ENCODE results near the gene REG4.
A peak's percentile ranks its signal among the peaks of the same experiment; 100 is the strongest.
"Not testable (repeated sequence)": the region's sequence is repeated elsewhere in the genome, so short reads cannot be mapped to it uniquely, and the experiment has no call there.

REG4 gene

GRCh38 chr1:119808972-119809550, 2.2 kb downstream of the REG4 start:
- FAIRE-seq, result peak; percentile 92
- peak; percentile 23 for DNase-seq (ENCODE audit: extremely low spot score, insufficient read length, low read depth)

GRCh38 chr1:119808491-119808890, 2.8 kb downstream of the REG4 start:
- DNase-seq (ENCODE audit: extremely low spot score, insufficient read length, low read depth) (no peak), FAIRE-seq (no peak)

GRCh38 chr1:119806489-119806888, 4.8 kb downstream of the REG4 start:
- FAIRE-seq (no peak), DNase-seq (ENCODE audit: extremely low spot score, insufficient read length, low read depth) (no peak)

- DNase-seq (ENCODE audit: extremely low spot score, insufficient read length, low read depth), result no peak
- FAIRE-seq, result no peak
Observed at GRCh38 chr1:119805746-119806145, 5.5 kb downstream of the REG4 start.

GRCh38 chr1:119805247-119805646, 6.0 kb downstream of the REG4 start:
- FAIRE-seq (no peak), DNase-seq (ENCODE audit: extremely low spot score, insufficient read length, low read depth) (no peak)

GRCh38 chr1:119799599-119800177, 11.6 kb downstream of the REG4 start:
- FAIRE-seq, result no peak
- no peak for DNase-seq (ENCODE audit: extremely low spot score, insufficient read length, low read depth)

- FAIRE-seq (no peak), DNase-seq (ENCODE audit: extremely low spot score, insufficient read length, low read depth) (no peak)
Observed at GRCh38 chr1:119799003-119799402, 12.3 kb downstream of the REG4 start.

GRCh38 chr1:119797606-119798005, 13.7 kb downstream of the REG4 start:
- DNase-seq (ENCODE audit: extremely low spot score, insufficient read length, low read depth) (no peak), FAIRE-seq (no peak)

GRCh38 chr1:119797162-119797561, 14.1 kb downstream of the REG4 start:
- DNase-seq (ENCODE audit: extremely low spot score, insufficient read length, low read depth) (no peak), FAIRE-seq (no peak)

- FAIRE-seq (no peak), DNase-seq (ENCODE audit: extremely low spot score, insufficient read length, low read depth) (no peak)
Observed at GRCh38 chr1:119795261-119796200, 15.7 kb downstream of the REG4 start.

GRCh38 chr1:119794876-119795240, 16.4 kb downstream of the REG4 start:
- FAIRE-seq (no peak), DNase-seq (ENCODE audit: extremely low spot score, insufficient read length, low read depth) (no peak)

- FAIRE-seq (no peak), DNase-seq (ENCODE audit: extremely low spot score, insufficient read length, low read depth) (no peak)
Observed at GRCh38 chr1:119794230-119794875, 16.9 kb downstream of the REG4 start.

GRCh38 chr1:119791377-119791776, 19.9 kb downstream of the REG4 start:
- DNase-seq (ENCODE audit: extremely low spot score, insufficient read length, low read depth), result no peak

GRCh38 chr1:119790451-119791198, 20.6 kb downstream of the REG4 start:
- no peak for FAIRE-seq
- no peak for DNase-seq (ENCODE audit: extremely low spot score, insufficient read length, low read depth)

More at GRCh38 chr1:119791377-119791776, 19.9 kb downstream of the REG4 start:
- FAIRE-seq, result no peak

GRCh38 chr1:119787776-119788175, 23.5 kb downstream of the REG4 start:
- FAIRE-seq (no peak), DNase-seq (ENCODE audit: extremely low spot score, insufficient read length, low read depth) (no peak)

GRCh38 chr1:119786473-119787050, 24.7 kb downstream of the REG4 start:
- FAIRE-seq; DNase-seq (ENCODE audit: extremely low spot score, insufficient read length, low read depth): not testable (repeated sequence)

- not testable (repeated sequence) for DNase-seq (ENCODE audit: extremely low spot score, insufficient read length, low read depth); FAIRE-seq
Observed at GRCh38 chr1:119786046-119786445, 25.2 kb downstream of the REG4 start.

GRCh38 chr1:119784191-119784781, 27.0 kb downstream of the REG4 start:
- FAIRE-seq (no peak), DNase-seq (ENCODE audit: extremely low spot score, insufficient read length, low read depth) (no peak)
